ENCODE results near the gene CDC14A. TPM values are rescaled to one million over a fixed set of nuclear protein-coding genes. Genes with fewer than 3 reads are reported as not detected.

Gene CDC14A
- total RNA-seq, 2 donors from 2014 or later = 7.3 to 16.5 TPM

GRCh38 chr1:100458661-100459357 is 106.5 kb downstream of the CDC14A start:
- Histone ChIP-seq H3K4me1 (no peaks in the 10 kb centered on the region), H3K36me3 (replicated peaks in 1 of 2; ENCODE audit: insufficient read depth in 1 of 2, low read depth in 2 of 2) (no peaks in the 10 kb centered on the region), H3K4me3 (no peak overlapping the region), H3K9me3 (no peaks in the 10 kb centered on the region), H3K27me3 (no peaks in the 10 kb centered on the region), H3K27ac (no peak overlapping the region)
- no peak for DNase-seq
- intact Hi-C loops (cut with DNase I) = no loop called here
- TF ChIP-seq CTCF (IDR thresholded peaks at IDR 0.05) (no peak), POLR2A (IDR thresholded peaks at IDR 0.05) (no peak)
- 44 to 50% methylated on average over 6 of the region's 6 CpGs for WGBS, 2 donors
- no peak for ATAC-seq

GRCh38 chr1:100459358-100460114 is 107.2 kb downstream of the CDC14A start:
- H3K4me1 ChIP-seq = no peaks in the 10 kb centered on the region
- 13 to 16% methylated on average over 12 of the region's 12 CpGs for WGBS, 2 donors
- H3K9me3 ChIP-seq = no peaks in the 10 kb centered on the region
- TF ChIP-seq POLR2A (IDR thresholded peaks at IDR 0.05) (no peak), CTCF (IDR thresholded peaks at IDR 0.05) (peak in 6 of 7 experiments; percentile 66 to 84 (median 80))
- intact Hi-C loops (cut with DNase I) = loop anchor here (10.0 kb wide), 2 partner anchors 405 to 645 kb away; no protein-coding TSS in a partner anchor
- no peak overlapping the region for H3K27ac ChIP-seq
- DNase-seq (peak; percentile 68 to 78 (median 72)), ATAC-seq (peak; percentile 90)
- no peaks in the 10 kb centered on the region for H3K27me3 ChIP-seq
- no peak overlapping the region for H3K4me3 ChIP-seq
- no peaks in the 10 kb centered on the region for H3K36me3 ChIP-seq (replicated peaks in 1 of 2; ENCODE audit: insufficient read depth in 1 of 2, low read depth in 2 of 2)

- peak in 1 of 4 donors; percentile 6 for DNase-seq
- Histone ChIP-seq H3K27me3 (no peaks in the 10 kb centered on the region), H3K36me3 (replicated peaks in 1 of 2; ENCODE audit: insufficient read depth in 1 of 2, low read depth in 2 of 2) (no peaks in the 10 kb centered on the region), H3K9me3 (no peaks in the 10 kb centered on the region), H3K27ac (no peak overlapping the region), H3K4me3 (no peak overlapping the region), H3K4me1 (no peaks in the 10 kb centered on the region)
- no peak for ATAC-seq
- intact Hi-C loops (cut with DNase I) = loop anchor here (10.0 kb wide), 2 partner anchors 404 to 646 kb away; no protein-coding TSS in a partner anchor
- WGBS, 2 donors = 69 to 84% methylated on average over 3 to 4 of the region's 4 CpGs
- TF ChIP-seq CTCF (IDR thresholded peaks at IDR 0.05) = no peak
- no peak for TF ChIP-seq POLR2A (IDR thresholded peaks at IDR 0.05)
Measured at GRCh38 chr1:100461222-100461621, 108.9 kb downstream of the CDC14A start.

- Histone ChIP-seq H3K4me3 (no peak overlapping the region), H3K27ac (no peak overlapping the region), H3K9me3 (no peaks in the 10 kb centered on the region), H3K4me1 (no peaks in the 10 kb centered on the region), H3K36me3 (replicated peaks in 1 of 2; ENCODE audit: insufficient read depth in 1 of 2, low read depth in 2 of 2) (no peaks in the 10 kb centered on the region), H3K27me3 (no peaks in the 10 kb centered on the region)
- DNase-seq (no peak), ATAC-seq (no peak)
- 75 to 83% methylated on average over 13 of the region's 13 CpGs for WGBS, 2 donors
- intact Hi-C loops (cut with DNase I) = loop anchor here (10.0 kb wide), 2 partner anchors 402 to 648 kb away; no protein-coding TSS in a partner anchor
- no peak for TF ChIP-seq CTCF (IDR thresholded peaks at IDR 0.05)
Measured at GRCh38 chr1:100462326-100463025, 110.2 kb downstream of the CDC14A start.

Measured in body of pancreas (tissue), 4 donors.